ENCODE measurements around the gene ACY1. TPM values are rescaled to one million over a fixed set of nuclear protein-coding genes. Genes with fewer than 3 reads are reported as not detected.

ACY1 gene
- total and polyA plus RNA-seq, 2 of the 13 experiments (the other 11 are each of a cell fraction or from before 2014, with no cell fraction given), result 113 to 162 TPM

- TF ChIP-seq STAT6 (CRISPR knock-in tag; IDR thresholded peaks at IDR 0.05; ENCODE audit: borderline replicate concordance) (peak; percentile 61; the same call in 1 of the 2 replicates), ZNF205 (CRISPR knock-in tag; IDR thresholded peaks at IDR 0.05) (peak; percentile 69; the same call in 1 of the 2 replicates), CSRNP1 (CRISPR knock-in tag; IDR thresholded peaks at IDR 0.05) (peak; percentile 72; the same call in 1 of the 2 replicates), SIN3A (IDR thresholded peaks at IDR 0.05; ENCODE audit: borderline replicate concordance, low read depth, low read length) (peak; percentile 95), ZNF615 (CRISPR knock-in tag; IDR thresholded peaks at IDR 0.05; ENCODE audit: borderline replicate concordance) (no peak; the same call in 1 of the 2 replicates), CREM (IDR thresholded peaks at IDR 0.05) (peak; percentile 86), CREM (CRISPR knock-in tag; IDR thresholded peaks at IDR 0.05) (no peak), KDM3A (CRISPR knock-in tag; IDR thresholded peaks at IDR 0.05; ENCODE audit: low read depth) (peak; percentile 83), ZNF788 (CRISPR knock-in tag; IDR thresholded peaks at IDR 0.05; ENCODE audit: borderline replicate concordance) (peak; percentile 87; the same call in 1 of the 2 replicates), ISX (CRISPR knock-in tag; conservative IDR thresholded peaks at IDR 0.05) (no peak; the same call in 1 of the 2 replicates), MTA1 (CRISPR knock-in tag; IDR thresholded peaks at IDR 0.05; ENCODE audit: borderline replicate concordance) (peak; percentile 64; the same call in 1 of the 2 replicates), E2F5 (CRISPR knock-in tag; conservative IDR thresholded peaks at IDR 0.05) (no peak), ZNF770 (CRISPR knock-in tag; IDR thresholded peaks at IDR 0.05) (peak; percentile 74; the same call in 1 of the 2 replicates), ZBTB10 (CRISPR knock-in tag; IDR thresholded peaks at IDR 0.05; ENCODE audit: borderline replicate concordance) (peak; percentile 48; the same call in 1 of the 2 replicates), PAX8 (CRISPR knock-in tag; IDR thresholded peaks at IDR 0.05; ENCODE audit: borderline replicate concordance) (no peak), BHLHE40 (IDR thresholded peaks at IDR 0.05; ENCODE audit: low read length) (no peak), ZNF746 (CRISPR knock-in tag; IDR thresholded peaks at IDR 0.05) (peak; percentile 39; the same call in 1 of the 2 replicates), GABPB1 (CRISPR knock-in tag; IDR thresholded peaks at IDR 0.05) (peak; percentile 100)
Measured at GRCh38 chr3:51995346-51996163, 12.2 kb downstream of the ACY1 start, which contains the start of gene RPL29 (continued).

Data from HepG2 (cell line).